HepG2 (cell line): ENCODE results near the gene ECPAS. TPM values are rescaled to one million over a fixed set of nuclear protein-coding genes. Genes with fewer than 3 reads are reported as not detected.

Source experiments
- ATAC-seq: fragments of 200-7000 bp; cut with Tn5 transposase; 3 replicates; pipeline ENCODE4 v1.9.1; 2020; ENCODE audit warnings: mild to moderate bottlenecking, moderate library complexity
- BruUV-seq: library from RNA; stranded (reverse); fragments of 400-500 nt; replicated peaks from 2 replicates; lab custom pipeline; 2021; lab: Mats Ljungman, UMichigan
- CTCF ChIA-PET: fragments of 300-600 bp; formaldehyde crosslinking; extraction: SDS; loops from one replicate; lab custom pipeline; 2021; ENCODE audit warnings: low total read pairs, inconsistent platforms, low intra/inter-chr PET ratio; lab: Yijun Ruan, JAX
- POLR2A ChIA-PET: fragments of 350-600 bp; sonication (Branson Sonifier 250); formaldehyde crosslinking; loops from one replicate; lab custom pipeline; 2020; ENCODE audit warnings: antibody characterized with exemption, inconsistent platforms; lab: Yijun Ruan, JAX
- DNase-seq: peaks from one replicate; pipeline ENCODE4 v3.0.0-alpha.2; 2015; ENCODE audit warnings: low spot score
- FAIRE-seq: peaks from 3 replicates; lab custom pipeline; 2011; peaks lifted over from hg19 to GRCh38; lab: Jason Lieb, UNC
- H2AFZ ChIP-seq: one replicate; pipeline ENCODE4 v1.6.1; 2011; ENCODE audit warnings: low read length, inconsistent platforms
- H3K27ac ChIP-seq: fragments of 300-600 bp; 3 replicates; pipeline ENCODE4 v1.8.0; 2011; ENCODE audit warnings: mixed run types, mild to moderate bottlenecking, mixed read lengths, low read length, inconsistent platforms; ENCODE audit not compliant: insufficient read depth; ENCODE audit errors: extremely low read length
- H3K27me3 ChIP-seq, 2 experiments: fragments of 200-600 bp in 1 of 2; 2 replicates in 1 of 2; 3 replicates in 1 of 2; pipeline versions ENCODE4 v1.6.0 to v1.8.0; 2011; ENCODE audit warnings: low read length in 2 of 2, mild to moderate bottlenecking in 2 of 2, moderate library complexity in 2 of 2, inconsistent platforms in 1 of 2; ENCODE audit not compliant: insufficient read depth in 2 of 2, control insufficient read depth in 1 of 2
- H3K36me3 ChIP-seq, 2 experiments: fragments of 200-600 bp in 1 of 2; replicated peaks in 1 of 2; 2 replicates in 1 of 2; 3 replicates in 1 of 2; pipeline versions ENCODE4 v1.5.1 to v1.8.0; 2011; ENCODE audit warnings: low read length in 2 of 2, inconsistent platforms in 1 of 2; ENCODE audit not compliant: insufficient read depth in 2 of 2, control insufficient read depth in 1 of 2
- H3K4me1 ChIP-seq: 2 replicates; pipeline ENCODE4 v1.5.1; 2012; ENCODE audit warnings: low read length, inconsistent platforms; ENCODE audit not compliant: insufficient read depth
- H3K4me2 ChIP-seq: 2 replicates; pipeline ENCODE4 v1.6.0; 2011; ENCODE audit warnings: low read depth, low read length, inconsistent platforms
- H3K4me3 ChIP-seq, 3 experiments: fragments of 200-600 bp in 1 of 3; sonication (generic), shearing (Covaris generic) in 1 of 3; replicated peaks in 1 of 3; 2 replicates each; pipeline ENCODE4 v1.5.1; 2011 to 2016; ENCODE audit warnings: low read length in 3 of 3, inconsistent platforms in 2 of 3, low read depth in 2 of 3, mild to moderate bottlenecking in 2 of 3, control low read depth in 1 of 3, mixed read lengths in 1 of 3; ENCODE audit not compliant: insufficient read depth in 1 of 3
- H3K79me2 ChIP-seq: one replicate; pipeline ENCODE4 v1.6.1; 2011; ENCODE audit warnings: low read length, inconsistent platforms; ENCODE audit not compliant: insufficient read depth
- H3K9ac ChIP-seq: 2 replicates; pipeline ENCODE4 v1.6.0; 2011; ENCODE audit warnings: mild to moderate bottlenecking, low read depth, low read length, inconsistent platforms; ENCODE audit not compliant: insufficient read depth
- H3K9me3 ChIP-seq: 2 replicates; pipeline ENCODE4 v1.5.1; 2012; ENCODE audit warnings: mild to moderate bottlenecking, low read length
- H4K20me1 ChIP-seq: 2 replicates; pipeline ENCODE4 v1.6.0; 2011; ENCODE audit warnings: inconsistent platforms, mild to moderate bottlenecking, low read length, moderate library complexity; ENCODE audit not compliant: insufficient read depth
- FOXA3 ChIP-seq: IDR thresholded peaks from 2 replicates; pipeline ENCODE4 v1.6.1; 2016; ENCODE audit warnings: missing genetic modification reagents, missing compliant biosample characterization
- FOXK1 ChIP-seq: sonication (generic); formaldehyde crosslinking; IDR thresholded peaks from 2 replicates; pipeline ENCODE4 v1.4.0; 2020; ENCODE audit warnings: low read depth, missing genetic modification reagents, borderline replicate concordance
- JARID2 ChIP-seq: sonication (generic); formaldehyde crosslinking; IDR thresholded peaks from 2 replicates; pipeline ENCODE4 v1.8.1; 2023; ENCODE audit warnings: missing genetic modification reagents, inconsistent platforms; ENCODE audit not compliant: insufficient replicate concordance
- SETDB1 ChIP-seq: sonication (generic); formaldehyde crosslinking; IDR thresholded peaks from 2 replicates; pipeline ENCODE4 v1.5.1; 2020; ENCODE audit warnings: missing genetic modification reagents, mild to moderate bottlenecking, borderline replicate concordance
- SIN3A ChIP-seq: IDR thresholded peaks from 2 replicates; pipeline ENCODE4 v1.6.1; 2011; ENCODE audit warnings: low read depth, mild to moderate bottlenecking, control low read depth, low read length, borderline replicate concordance
- ZFX ChIP-seq: sonication (generic); formaldehyde crosslinking; IDR thresholded peaks from 2 replicates; pipeline ENCODE4 v1.4.0; 2020; ENCODE audit warnings: mild to moderate bottlenecking, low read depth, missing genetic modification reagents, moderate library complexity
- ZNF3 ChIP-seq: IDR thresholded peaks from 2 replicates; pipeline ENCODE4 v1.7.0; 2017; ENCODE audit warnings: inconsistent platforms
- ZSCAN20 ChIP-seq: sonication (generic); formaldehyde crosslinking; IDR thresholded peaks from 2 replicates; pipeline ENCODE4 v1.4.0; 2020; ENCODE audit warnings: missing genetic modification reagents, mild to moderate bottlenecking, borderline replicate concordance
- WGBS: methylation state at CpG from one replicate; pipeline ENCODE4 v1.1.6; 2017; ENCODE audit warnings: low lambda C conversion rate; 5-methylcytosine and 5-hydroxymethylcytosine counted together
- in situ Hi-C: cut with HindIII; loops from 2 replicates; pipeline ENCODE4 v1.10.0; 2017; ENCODE audit warnings: low pct_unique_long_range_greater_than_20kb; ENCODE audit not compliant: extremely low pct_ligation_motif_present
- intact Hi-C: fragments of 100-400 bp; cut with micrococcal nuclease; formaldehyde crosslinking; loops from one replicate; pipeline ENCODE4 v1.10.0; 2022; ENCODE audit not compliant: unreplicated experiment
- polyA plus RNA-seq, 8 experiments: library from polyadenylated mRNA; depleted of rRNA in 3 of 8; stranded (reverse) in 7 of 8; unstranded in 1 of 8; fragments of >200 nt; fragmentation: Illumina TruSeq in 4 of 8; extraction: Trizol in 4 of 8; gene quantifications; 2 replicates each; pipeline versions ENCODE4 v1.2.1 to v1.2.3, GENCODE V29; 2011 to 2016; ENCODE audit warnings: low read depth in 4 of 8, missing spikeins in 1 of 8, mixed read lengths in 1 of 8; ENCODE audit not compliant: insufficient read depth in 1 of 8
- total RNA-seq, 5 experiments: library from RNA; depleted of rRNA; stranded (reverse); fragments of >200 nt; fragmentation: Illumina TruSeq; extraction: Trizol; gene quantifications; 2 replicates each; pipeline ENCODE4 v1.2.3, GENCODE V29; 2016; ENCODE audit warnings: low read depth in 1 of 5
- TF ChIP-seq, protein P1 (sequence below): sonication (generic); formaldehyde crosslinking; IDR thresholded peaks from 2 replicates; pipeline ENCODE4 v1.4.0; 2020; ENCODE audit warnings: mild to moderate bottlenecking, missing genetic modification reagents, borderline replicate concordance
- TF ChIP-seq, protein P2 (sequence below): sonication (generic); formaldehyde crosslinking; IDR thresholded peaks from 2 replicates; pipeline ENCODE4 v1.8.1; 2023; ENCODE audit warnings: mild to moderate bottlenecking, missing genetic modification reagents
- TF ChIP-seq, protein P3 (sequence below): conservative IDR thresholded peaks from 2 replicates; pipeline ENCODE4 v1.6.1; 2018; ENCODE audit warnings: missing genetic modification reagents
- TF ChIP-seq, protein P4 (sequence below): IDR thresholded peaks from 2 replicates; pipeline ENCODE4 v1.6.1; 2016; ENCODE audit warnings: low read depth

ECPAS gene
- total and polyA plus RNA-seq, 2 of the 13 experiments (the other 11 are each of a cell fraction or from before 2014, with no cell fraction given) = 35.3 to 58.0 TPM

DNA sequence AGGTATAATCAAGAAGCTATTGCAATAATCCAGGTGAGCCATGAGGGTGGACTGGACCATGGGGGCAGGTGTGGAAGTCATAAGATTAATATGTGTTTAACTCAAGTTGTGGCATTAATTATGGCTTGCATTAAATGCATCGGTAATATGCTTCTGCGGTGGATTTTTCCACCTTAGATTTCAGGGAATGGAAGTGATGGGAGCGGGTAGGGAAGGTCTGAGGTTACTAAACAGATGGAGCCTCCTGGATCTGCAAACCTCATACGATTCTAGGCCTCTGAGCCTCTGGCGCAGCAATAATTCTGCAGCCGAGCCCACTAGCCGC, 40.5 kb upstream of the ECPAS start (continued):
- TF ChIP-seq, protein P1, sequence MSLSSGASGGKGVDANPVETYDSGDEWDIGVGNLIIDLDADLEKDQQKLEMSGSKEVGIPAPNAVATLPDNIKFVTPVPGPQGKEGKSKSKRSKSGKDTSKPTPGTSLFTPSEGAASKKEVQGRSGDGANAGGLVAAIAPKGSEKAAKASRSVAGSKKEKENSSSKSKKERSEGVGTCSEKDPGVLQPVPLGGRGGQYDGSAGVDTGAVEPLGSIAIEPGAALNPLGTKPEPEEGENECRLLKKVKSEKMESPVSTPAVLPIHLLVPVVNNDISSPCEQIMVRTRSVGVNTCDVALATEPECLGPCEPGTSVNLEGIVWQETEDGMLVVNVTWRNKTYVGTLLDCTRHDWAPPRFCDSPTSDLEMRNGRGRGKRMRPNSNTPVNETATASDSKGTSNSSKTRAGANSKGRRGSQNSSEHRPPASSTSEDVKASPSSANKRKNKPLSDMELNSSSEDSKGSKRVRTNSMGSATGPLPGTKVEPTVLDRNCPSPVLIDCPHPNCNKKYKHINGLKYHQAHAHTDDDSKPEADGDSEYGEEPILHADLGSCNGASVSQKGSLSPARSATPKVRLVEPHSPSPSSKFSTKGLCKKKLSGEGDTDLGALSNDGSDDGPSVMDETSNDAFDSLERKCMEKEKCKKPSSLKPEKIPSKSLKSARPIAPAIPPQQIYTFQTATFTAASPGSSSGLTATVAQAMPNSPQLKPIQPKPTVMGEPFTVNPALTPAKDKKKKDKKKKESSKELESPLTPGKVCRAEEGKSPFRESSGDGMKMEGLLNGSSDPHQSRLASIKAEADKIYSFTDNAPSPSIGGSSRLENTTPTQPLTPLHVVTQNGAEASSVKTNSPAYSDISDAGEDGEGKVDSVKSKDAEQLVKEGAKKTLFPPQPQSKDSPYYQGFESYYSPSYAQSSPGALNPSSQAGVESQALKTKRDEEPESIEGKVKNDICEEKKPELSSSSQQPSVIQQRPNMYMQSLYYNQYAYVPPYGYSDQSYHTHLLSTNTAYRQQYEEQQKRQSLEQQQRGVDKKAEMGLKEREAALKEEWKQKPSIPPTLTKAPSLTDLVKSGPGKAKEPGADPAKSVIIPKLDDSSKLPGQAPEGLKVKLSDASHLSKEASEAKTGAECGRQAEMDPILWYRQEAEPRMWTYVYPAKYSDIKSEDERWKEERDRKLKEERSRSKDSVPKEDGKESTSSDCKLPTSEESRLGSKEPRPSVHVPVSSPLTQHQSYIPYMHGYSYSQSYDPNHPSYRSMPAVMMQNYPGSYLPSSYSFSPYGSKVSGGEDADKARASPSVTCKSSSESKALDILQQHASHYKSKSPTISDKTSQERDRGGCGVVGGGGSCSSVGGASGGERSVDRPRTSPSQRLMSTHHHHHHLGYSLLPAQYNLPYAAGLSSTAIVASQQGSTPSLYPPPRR (CRISPR knock-in tag) = no peak
- peak; percentile 72 for TF ChIP-seq JARID2 (CRISPR knock-in tag)
- TF ChIP-seq, protein P2, sequence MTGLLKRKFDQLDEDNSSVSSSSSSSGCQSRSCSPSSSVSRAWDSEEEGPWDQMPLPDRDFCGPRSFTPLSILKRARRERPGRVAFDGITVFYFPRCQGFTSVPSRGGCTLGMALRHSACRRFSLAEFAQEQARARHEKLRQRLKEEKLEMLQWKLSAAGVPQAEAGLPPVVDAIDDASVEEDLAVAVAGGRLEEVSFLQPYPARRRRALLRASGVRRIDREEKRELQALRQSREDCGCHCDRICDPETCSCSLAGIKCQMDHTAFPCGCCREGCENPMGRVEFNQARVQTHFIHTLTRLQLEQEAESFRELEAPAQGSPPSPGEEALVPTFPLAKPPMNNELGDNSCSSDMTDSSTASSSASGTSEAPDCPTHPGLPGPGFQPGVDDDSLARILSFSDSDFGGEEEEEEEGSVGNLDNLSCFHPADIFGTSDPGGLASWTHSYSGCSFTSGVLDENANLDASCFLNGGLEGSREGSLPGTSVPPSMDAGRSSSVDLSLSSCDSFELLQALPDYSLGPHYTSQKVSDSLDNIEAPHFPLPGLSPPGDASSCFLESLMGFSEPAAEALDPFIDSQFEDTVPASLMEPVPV (CRISPR knock-in tag) = 0 out of 2 replicates have a peak, but pooled peaks have one; percentile 76
- 0 out of 2 replicates have a peak, but pooled peaks have one; percentile 28 for TF ChIP-seq ZNF3
- TF ChIP-seq SIN3A = 0 out of 2 replicates have a peak, but pooled peaks have one; percentile 36

DNA sequence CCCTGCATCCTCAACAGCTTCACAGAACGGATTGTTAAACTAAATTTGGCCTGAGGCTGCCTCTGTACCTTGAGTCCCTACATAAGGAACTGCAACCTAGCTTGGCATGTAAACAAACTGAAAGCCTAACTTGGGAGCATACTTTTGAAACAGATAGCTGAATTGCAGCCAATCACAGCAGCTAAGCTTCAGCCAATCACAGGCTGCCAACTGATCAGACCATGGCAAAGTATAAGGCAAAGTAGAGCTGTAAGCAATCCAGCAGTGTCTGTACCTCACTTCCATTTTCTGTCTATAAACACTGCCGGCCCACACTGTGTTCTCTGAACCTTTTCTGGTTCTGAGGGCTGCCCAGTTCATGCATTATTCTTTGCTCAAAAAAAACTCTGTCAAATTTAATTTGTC, 31.9 kb upstream of the ECPAS start:
- ATAC-seq = peak; percentile 97
- Histone ChIP-seq H3K36me3 (no peaks in the 10 kb centered on the region), H3K9me3 (no peaks in the 10 kb centered on the region), H4K20me1 (no peaks in the 10 kb centered on the region), H3K4me3 (peak overlapping the region; percentile 8 to 42 (median 25); a peak in 5 of 6 replicates), H3K27ac (peak overlapping the region; percentile 6), H3K4me1 (peaks cover 21% of the 10 kb centered on the region), H3K9ac (peak overlapping the region; percentile 47), H2AFZ (peak overlapping the region; percentile 78), H3K4me2 (peak overlapping the region; percentile 68), H3K79me2 (no peaks in the 10 kb centered on the region), H3K27me3 (no peaks in the 10 kb centered on the region)
- ChIA-PET POLR2A (interaction anchor here (0.9 to 1.5 kb wide), 2 partner anchors 9 to 31 kb away, joined by 3 to 10 read pairs; partner anchors contain the start of genes ECPAS and ZNF483), CTCF (no interaction called here)
- intact Hi-C loops = no loop called here
- BruUV-seq = no TSS peak
- in situ Hi-C loops = no loop called here
- peak; percentile 60 for FAIRE-seq
- DNase-seq = peak; percentile 60
- 3% methylated on average over 2 of the region's 2 CpGs for WGBS
- TF ChIP-seq SETDB1 (CRISPR knock-in tag) = no peak
- TF ChIP-seq ZSCAN20 (CRISPR knock-in tag) = no peak
- TF ChIP-seq, protein P3, sequence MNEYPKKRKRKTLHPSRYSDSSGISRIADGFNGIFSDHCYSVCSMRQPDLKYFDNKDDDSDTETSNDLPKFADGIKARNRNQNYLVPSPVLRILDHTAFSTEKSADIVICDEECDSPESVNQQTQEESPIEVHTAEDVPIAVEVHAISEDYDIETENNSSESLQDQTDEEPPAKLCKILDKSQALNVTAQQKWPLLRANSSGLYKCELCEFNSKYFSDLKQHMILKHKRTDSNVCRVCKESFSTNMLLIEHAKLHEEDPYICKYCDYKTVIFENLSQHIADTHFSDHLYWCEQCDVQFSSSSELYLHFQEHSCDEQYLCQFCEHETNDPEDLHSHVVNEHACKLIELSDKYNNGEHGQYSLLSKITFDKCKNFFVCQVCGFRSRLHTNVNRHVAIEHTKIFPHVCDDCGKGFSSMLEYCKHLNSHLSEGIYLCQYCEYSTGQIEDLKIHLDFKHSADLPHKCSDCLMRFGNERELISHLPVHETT (CRISPR knock-in tag) = no peak
- TF ChIP-seq, protein P4, sequence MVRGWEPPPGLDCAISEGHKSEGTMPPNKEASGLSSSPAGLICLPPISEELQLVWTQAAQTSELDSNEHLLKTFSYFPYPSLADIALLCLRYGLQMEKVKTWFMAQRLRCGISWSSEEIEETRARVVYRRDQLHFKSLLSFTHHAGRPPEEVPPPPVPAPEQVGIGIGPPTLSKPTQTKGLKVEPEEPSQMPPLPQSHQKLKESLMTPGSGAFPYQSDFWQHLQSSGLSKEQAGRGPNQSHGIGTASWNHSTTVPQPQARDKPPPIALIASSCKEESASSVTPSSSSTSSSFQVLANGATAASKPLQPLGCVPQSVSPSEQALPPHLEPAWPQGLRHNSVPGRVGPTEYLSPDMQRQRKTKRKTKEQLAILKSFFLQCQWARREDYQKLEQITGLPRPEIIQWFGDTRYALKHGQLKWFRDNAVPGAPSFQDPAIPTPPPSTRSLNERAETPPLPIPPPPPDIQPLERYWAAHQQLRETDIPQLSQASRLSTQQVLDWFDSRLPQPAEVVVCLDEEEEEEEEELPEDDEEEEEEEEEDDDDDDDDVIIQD (CRISPR knock-in tag) = peak; percentile 87; the same call in 1 of the 2 replicates
- 0 out of 2 replicates have a peak, but pooled peaks have one; percentile 4 for TF ChIP-seq ZFX
- TF ChIP-seq FOXK1 (CRISPR knock-in tag) = 0 out of 2 replicates have a peak, but pooled peaks have one; percentile 37
- TF ChIP-seq FOXA3 (CRISPR knock-in tag) = peak; percentile 72; the same call in 1 of the 2 replicates
